Stimulated activated CD4-positive, alpha-beta T cell treated with anti-CD3 and anti-CD28 coated beads, TNF-alpha, amount 100 ng/mL, for 48 hours (primary cell): Measurements from ENCODE around the gene PARP3.
"Not testable (repeated sequence)": the region's sequence is repeated elsewhere in the genome, so short reads cannot be mapped to it uniquely, and the experiment has no call there.

Experiments
- DNase-seq, 3 donors: peaks; one replicate each; pipeline ENCODE4 v3.0.0-alpha.2; 2020; ENCODE audit warnings: low read depth in 3 of 3

The PARP3 gene

GRCh38 chr3:51941798-51942602 lies at the start of gene PARP3, which contains the start of gene RRP9:
PARP3 (plus strand) TSS chr3:51942363; CDS start chr3:51943356, 993 bp downstream.
RRP9 (minus strand) TSS chr3:51941904; CDS start chr3:51941867, 37 bp downstream.
- peak; percentile 99 to 100 (median 99) for DNase-seq

DNA sequence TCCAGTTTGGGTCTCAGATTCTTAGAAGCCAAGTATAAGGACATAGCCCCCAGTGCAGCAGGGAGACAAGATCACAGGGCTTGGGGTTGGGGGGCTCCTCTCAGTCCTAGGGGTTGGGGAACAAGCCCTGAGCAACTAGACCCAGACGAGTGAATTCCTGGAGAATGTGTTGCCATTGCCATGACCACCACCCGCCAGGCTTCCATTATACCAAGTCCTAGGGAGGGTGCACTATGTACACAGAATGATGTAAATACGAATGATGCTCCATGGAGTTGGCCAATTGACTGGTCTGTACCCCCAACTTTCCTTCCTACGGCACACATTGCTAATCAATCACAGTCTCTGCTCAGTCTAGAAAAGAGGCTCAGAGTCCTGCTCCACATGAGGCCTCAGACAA lies 47.8 kb upstream of the PARP3 start:
- DNase-seq, result no peak

- DNase-seq, result no peak
Observed at GRCh38 chr3:51894939-51895338, 47.2 kb upstream of the PARP3 start.

DNA sequence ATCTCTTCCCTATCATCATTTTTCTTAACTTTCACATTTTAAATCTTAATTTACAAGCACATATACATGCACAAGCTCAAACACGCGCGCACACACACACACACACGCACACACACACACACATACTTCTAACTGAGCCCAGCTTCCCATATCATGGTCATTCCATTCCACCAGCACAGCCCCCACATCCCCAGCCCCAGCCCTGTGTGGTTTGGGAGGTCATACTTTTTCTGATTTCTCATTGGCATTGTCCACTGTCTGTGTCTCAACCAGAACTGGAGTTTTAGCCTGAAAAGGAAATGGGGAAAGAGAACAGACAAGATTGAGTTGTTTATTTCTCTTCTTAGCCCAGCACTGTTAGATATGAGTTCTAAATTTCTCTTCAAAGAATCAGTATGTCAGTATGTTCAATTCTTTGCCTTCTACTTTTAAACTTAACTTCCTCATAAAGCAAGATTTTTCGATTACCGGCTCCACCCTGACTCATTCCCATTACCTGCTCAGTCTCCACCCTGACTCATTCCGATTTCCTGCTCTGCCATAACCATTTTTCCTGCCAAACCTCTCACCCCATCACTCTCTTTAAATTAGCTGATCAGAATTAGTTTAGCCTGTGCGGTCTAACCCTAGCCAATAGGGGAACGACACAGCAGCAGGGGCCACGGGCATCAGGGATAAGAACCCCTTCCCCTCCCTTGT lies 45.4 kb upstream of the PARP3 start:
- DNase-seq, result no peak

- no peak for DNase-seq
Observed at GRCh38 chr3:51897391-51897790, 44.8 kb upstream of the PARP3 start.

DNA sequence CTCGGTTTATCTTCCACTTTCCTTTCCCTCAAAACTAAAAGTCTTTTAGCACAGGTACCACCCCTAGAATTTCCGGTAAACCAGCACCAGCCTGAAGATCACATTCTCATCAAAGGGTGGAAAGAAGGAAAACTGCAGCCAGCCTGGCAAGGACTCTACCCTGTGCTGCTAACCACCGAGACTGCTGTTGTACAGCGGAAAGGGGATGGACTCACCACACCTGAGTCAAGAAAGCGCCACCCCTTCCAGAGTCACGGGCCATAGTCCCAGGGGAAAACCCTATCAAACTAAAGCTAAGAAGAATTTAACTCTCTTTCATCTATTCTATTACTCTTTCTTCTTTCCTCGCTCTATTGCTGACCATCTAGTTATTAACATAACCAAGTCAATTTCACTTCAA lies 42.1 kb upstream of the PARP3 start:
- not testable (repeated sequence) for DNase-seq

DNA sequence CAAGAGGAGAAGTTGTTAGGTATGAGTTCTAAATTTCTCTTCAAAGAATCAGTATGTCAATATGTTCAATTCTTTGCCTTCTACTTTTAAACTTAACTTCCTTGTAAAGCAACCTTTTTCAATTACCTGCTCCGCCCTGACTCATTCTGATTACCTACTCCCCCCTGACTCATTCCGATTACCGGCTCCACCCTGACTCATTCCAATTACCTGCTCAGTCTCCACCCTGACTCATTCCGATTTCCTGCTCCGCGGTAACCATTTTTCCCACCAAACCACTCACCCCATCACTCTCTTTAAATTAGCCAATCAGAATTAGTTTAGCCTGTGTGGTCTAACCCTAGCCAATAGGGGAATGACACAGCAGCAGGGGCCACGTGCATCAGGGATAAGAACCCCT lies 39.8 kb upstream of the PARP3 start:
- DNase-seq, result peak; percentile 12 to 41 (median 14)

- no peak for DNase-seq
Observed at GRCh38 chr3:51904034-51904823, 37.9 kb upstream of the PARP3 start.

DNA sequence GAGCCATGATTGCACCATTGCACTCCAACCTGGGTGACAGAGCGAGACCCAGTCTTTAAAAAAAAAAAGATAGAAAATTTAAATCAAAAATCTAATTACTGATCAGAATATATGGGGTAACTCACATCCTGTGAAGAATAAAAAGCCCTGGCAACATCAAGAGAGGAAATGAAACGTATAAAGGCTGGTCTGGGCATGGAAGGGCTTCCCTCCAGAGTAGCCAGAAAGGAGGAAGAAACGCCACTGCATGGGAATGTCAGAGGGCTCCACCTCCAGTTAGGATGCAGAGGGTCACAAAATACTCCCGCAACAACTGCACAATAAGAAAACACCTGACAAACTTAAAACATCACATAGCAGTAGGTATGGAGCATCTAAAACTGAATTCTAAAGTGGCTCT lies 34.1 kb upstream of the PARP3 start:
- no peak for DNase-seq

GRCh38 chr3:51916418-51916817 lies 25.7 kb upstream of the PARP3 start:
- no peak for DNase-seq

DNA sequence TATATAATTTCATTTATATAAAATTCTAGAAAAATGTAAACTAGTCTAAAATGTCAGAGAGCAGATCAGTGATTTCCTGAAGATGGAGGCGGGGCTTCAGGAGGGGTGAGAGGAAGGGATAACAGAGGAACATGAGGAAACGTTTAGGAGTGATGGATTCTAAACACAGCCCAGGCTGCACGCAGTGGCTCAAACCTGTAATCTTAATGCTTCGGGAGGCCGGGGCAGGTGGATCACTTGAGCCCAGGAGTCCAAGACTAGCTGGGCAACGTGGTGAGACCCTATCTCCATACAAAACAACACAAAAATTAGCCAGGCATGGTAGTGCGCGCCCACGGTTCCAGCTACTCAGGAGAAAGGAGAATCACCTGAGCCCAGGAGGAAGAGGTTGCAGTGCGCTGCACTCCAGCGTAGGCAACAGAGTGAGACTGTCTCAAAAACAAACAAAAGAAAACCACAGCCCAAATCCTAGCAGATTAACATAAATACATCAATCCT lies 21.0 kb upstream of the PARP3 start:
- DNase-seq, result no peak

DNA sequence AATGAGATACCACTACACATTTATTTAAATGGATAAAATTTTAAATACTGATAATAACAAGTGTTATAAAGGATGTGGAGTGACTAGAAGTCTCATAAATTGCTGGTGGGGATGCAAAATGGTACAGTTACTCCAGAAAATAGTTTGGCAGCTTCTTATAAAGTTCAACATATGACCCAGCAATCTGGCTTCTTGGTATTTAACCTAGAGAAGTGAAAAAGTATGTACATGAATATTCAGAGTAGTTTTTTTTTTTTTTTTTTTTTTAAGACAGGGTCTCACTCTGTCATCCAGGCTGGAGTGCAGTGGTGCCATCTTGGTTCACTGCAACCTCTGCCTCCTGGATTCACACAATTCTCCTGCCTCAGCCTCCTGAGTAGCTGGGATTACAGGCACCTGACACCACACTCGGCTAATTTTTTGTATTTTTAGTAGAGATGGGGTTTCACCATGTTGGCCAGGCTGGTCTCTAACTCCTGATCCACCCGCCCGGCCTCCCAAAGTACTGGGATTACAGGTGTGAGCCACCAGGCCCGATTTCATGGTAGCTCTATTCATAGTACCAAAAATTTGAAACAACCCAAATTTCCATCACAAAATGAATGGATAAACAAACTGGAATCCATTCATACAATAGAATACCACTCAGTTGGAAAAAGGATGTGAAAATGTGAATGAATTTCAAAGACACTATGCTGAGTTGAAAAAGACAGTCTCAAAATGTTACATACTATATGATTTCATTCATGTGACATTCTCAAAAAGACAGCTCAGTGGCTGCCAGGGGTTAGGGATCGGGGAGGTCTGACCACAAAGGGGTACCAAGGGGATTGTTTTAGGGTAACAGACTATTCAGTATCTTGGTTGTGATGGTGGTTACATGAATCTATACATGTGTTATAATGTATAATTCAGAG lies 14.8 kb upstream of the PARP3 start:
- no peak for DNase-seq

GRCh38 chr3:51928438-51928837 lies 13.7 kb upstream of the PARP3 start:
- DNase-seq, result no peak

- DNase-seq, result not testable (repeated sequence)
Observed at GRCh38 chr3:51928981-51929380, 13.2 kb upstream of the PARP3 start.

- DNase-seq, result no peak
Observed at GRCh38 chr3:51929420-51930003, 12.7 kb upstream of the PARP3 start.

DNA sequence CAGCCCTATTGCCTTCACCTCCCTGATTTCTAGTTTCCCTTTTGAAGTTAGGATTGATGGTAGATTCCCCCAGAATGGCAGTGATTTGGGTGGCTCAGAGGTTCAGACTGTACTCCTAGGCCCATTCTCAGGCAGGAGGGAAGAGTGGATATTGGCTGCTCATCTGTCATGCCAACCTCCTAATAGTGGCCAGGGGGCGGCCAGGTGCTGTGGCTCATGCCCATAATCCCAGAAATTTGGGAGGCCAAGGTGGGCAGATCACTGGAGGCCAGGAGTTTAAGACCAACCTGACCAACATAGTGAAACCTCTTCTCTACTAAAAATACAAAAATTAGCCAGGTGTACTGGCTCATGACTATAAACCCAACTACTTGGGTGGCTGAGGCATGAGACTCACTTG lies 11.7 kb upstream of the PARP3 start:
- no peak for DNase-seq

- DNase-seq, result no peak
Observed at GRCh38 chr3:51931756-51932155, 10.4 kb upstream of the PARP3 start.

DNA sequence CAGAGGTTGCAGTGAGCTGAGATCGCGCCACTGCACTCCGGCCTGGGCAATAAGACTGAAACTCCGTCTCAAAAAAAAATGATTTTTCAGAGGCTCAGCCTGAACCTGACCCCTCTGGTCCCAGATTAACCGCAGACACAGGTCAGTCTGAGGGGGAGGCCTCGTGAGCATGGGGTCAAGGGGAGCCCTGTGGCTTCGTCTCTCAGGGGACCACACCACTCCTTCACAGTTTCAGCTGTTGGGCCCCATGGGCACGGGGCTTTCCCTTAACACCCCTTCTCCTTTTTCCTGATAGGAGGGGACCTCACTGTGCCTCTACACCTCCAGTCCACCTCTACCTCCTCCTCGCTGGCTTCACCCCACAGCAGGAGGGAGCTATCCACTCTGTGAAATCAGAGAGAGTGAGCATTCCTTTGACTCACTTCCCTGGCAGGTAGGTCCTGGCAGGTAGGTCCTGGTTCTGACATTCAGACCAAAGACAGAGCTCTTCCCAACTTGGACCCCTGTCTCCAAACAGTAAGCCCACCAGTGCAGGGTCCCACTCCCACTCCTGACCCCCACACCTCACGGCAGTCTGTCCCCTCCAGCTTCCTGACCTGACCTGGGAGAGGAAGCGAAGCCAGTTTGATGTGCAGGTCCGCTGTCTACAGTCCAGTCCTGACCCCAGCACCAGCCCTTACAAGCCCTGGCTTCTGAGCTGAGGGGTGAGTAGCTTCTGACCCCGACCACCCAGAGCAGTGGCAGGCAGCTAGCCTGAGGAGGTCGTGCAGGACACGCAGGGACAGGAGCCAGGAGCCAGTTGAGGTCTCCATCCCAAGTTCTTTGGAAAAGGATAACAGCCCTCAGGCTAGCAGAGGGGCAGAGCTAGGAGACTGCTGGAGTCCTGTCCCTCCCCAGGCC lies 9.4 kb upstream of the PARP3 start:
- no peak for DNase-seq

- DNase-seq, result no peak
Observed at GRCh38 chr3:51933471-51934138, 8.6 kb upstream of the PARP3 start.
